HEK293T (cell line): ENCODE measurements around the gene ACP6.

Experiments used
- CTCF ChIA-PET: fragments of 350-600 bp; formaldehyde crosslinking; extraction: SDS; loops from one replicate; lab custom pipeline; 2021; ENCODE audit warnings: antibody characterized with exemption, inconsistent platforms; lab: Yijun Ruan, JAX
- POLR2A ChIA-PET: fragments of 350-600 bp; formaldehyde crosslinking; extraction: SDS; loops from one replicate; lab custom pipeline; 2020; ENCODE audit warnings: antibody characterized with exemption, inconsistent platforms; lab: Yijun Ruan, JAX
- DNase-seq: peaks from one replicate; pipeline ENCODE4 v3.0.0; 2012; ENCODE audit warnings: mixed read lengths; ENCODE audit errors: extremely low spot score
- CTBP1 ChIP-seq: fragments of 450-650 bp; IDR thresholded peaks from 2 replicates; pipeline ENCODE4 v1.6.1; 2016; ENCODE audit warnings: borderline replicate concordance
- ELF4 ChIP-seq: fragments of 450-650 bp; IDR thresholded peaks from 2 replicates; pipeline ENCODE4 v1.6.1; 2017; ENCODE audit warnings: antibody characterized with exemption
- FOXA1 ChIP-seq: fragments of 450-650 bp; IDR thresholded peaks from 2 replicates; pipeline ENCODE4 v1.6.1; 2016; ENCODE audit warnings: mild to moderate bottlenecking
- FOXK2 ChIP-seq: fragments of 450-650 bp; IDR thresholded peaks from 2 replicates; pipeline ENCODE4 v1.6.1; 2016; ENCODE audit warnings: mild to moderate bottlenecking
- L3MBTL2 ChIP-seq: fragments of 450-650 bp; conservative IDR thresholded peaks from 2 replicates; pipeline ENCODE4 v1.6.1; 2016; ENCODE audit warnings: mild to moderate bottlenecking
- LEF1 ChIP-seq: fragments of 450-650 bp; IDR thresholded peaks from 2 replicates; pipeline ENCODE4 v1.6.1; 2017; ENCODE audit warnings: mild to moderate bottlenecking, borderline replicate concordance
- SUZ12 ChIP-seq: fragments of 450-650 bp; IDR thresholded peaks from 2 replicates; pipeline ENCODE4 v1.6.1; 2016; ENCODE audit warnings: mild to moderate bottlenecking

The ACP6 gene

GRCh38 chr1:147598621-147599361, 71.5 kb downstream of the ACP6 start:
- TF ChIP-seq SUZ12 (no peak), LEF1 (no peak), FOXK2 (no peak)
- ChIA-PET CTCF (interaction anchor here (0.5 to 1.9 kb wide), 4 partner anchors 42 to 209 kb away, joined by 3 to 4 read pairs (median 3); partner anchors contain the start of gene BCL9), POLR2A (interaction anchor here (0.9 to 7.2 kb wide), 7 partner anchors 9 to 72 kb away, joined by 3 to 92 read pairs (median 5); partner anchors contain the start of genes ACP6 and BCL9)
- peak; percentile 46 for DNase-seq

- POLR2A ChIA-PET: interaction anchor here (7.2 kb wide), 1 partner anchor 56 kb away, joined by 92 read pairs; the partner anchor contains the start of gene BCL9
- CTCF ChIA-PET: interaction anchor here (2.0 kb wide), 1 partner anchor 11 kb away, joined by 5 read pairs; no protein-coding TSS in a partner anchor
- TF ChIP-seq ELF4: no peak
- TF ChIP-seq L3MBTL2: no peak
- no peak for TF ChIP-seq FOXK2
- TF ChIP-seq CTBP1: no peak
- no peak for TF ChIP-seq FOXA1
- no peak for DNase-seq
These were observed 73.3 kb downstream of the ACP6 start for GRCh38 chr1:147597010-147597409.
